GM12872 (cell line): Measurements from ENCODE around the gene NUDT11.

Experiments used
- CTCF ChIP-seq: IDR thresholded peaks from 3 replicates; pipeline ENCODE4 v1.5.1; 2011; ENCODE audit warnings: low read depth, mild to moderate bottlenecking, low read length, moderate library complexity; ENCODE audit not compliant: insufficient read depth

The NUDT11 gene

GRCh38 chrX:51496501-51497291 lies at the start of gene NUDT11:
TSS of gene NUDT11 (minus strand) at chrX:51496592. CDS start at chrX:51496444, 148 bp downstream.
- TF ChIP-seq CTCF: no peak

GRCh38 chrX:51520393-51520792 lies 24.0 kb upstream of the NUDT11 start:
- TF ChIP-seq CTCF: no peak

GRCh38 chrX:51507551-51507950 lies 11.2 kb upstream of the NUDT11 start:
- no peak for TF ChIP-seq CTCF

- no peak for TF ChIP-seq CTCF
Measured at GRCh38 chrX:51494409-51494808, 2.0 kb downstream of the NUDT11 start.

GRCh38 chrX:51487960-51488267 lies 8.5 kb downstream of the NUDT11 start:
- TF ChIP-seq CTCF: no peak

- TF ChIP-seq CTCF: no peak
Measured at GRCh38 chrX:51484616-51485015, 11.8 kb downstream of the NUDT11 start.

- no peak for TF ChIP-seq CTCF
Measured at GRCh38 chrX:51476930-51477329, 19.5 kb downstream of the NUDT11 start.
